ENCODE data around the gene ZFYVE21. TPM values are rescaled to one million over a fixed set of nuclear protein-coding genes. Genes with fewer than 3 reads are reported as not detected.

Gene ZFYVE21
- 59.7 to 69.2 TPM (median 65.1 TPM) in 3 replicates for total RNA-seq (2021)
- Bru-seq, nascent RNA: percentile 68 among the genes with signal in this experiment
- long read RNA-seq, experiment 1, transcript ZFYVE21-201 (8 exons, 1,521 nt): minor isoform, 111 of 304 reads
- long read RNA-seq, experiment 1, transcript ZFYVE21-202 (7 exons, 1,383 nt): major isoform, 156 of 304 reads
- long read RNA-seq, experiment 1, transcript ZFYVE21-207 (2 exons, 2,013 nt): minor isoform, 5 of 304 reads
- long read RNA-seq, experiment 1, partial matches to known transcripts: 3 of 304 reads
- long read RNA-seq, experiment 1, other reads (novel, unspliced or antisense): 28 of 304 reads
- long read RNA-seq, experiment 2, transcript ZFYVE21-201 (8 exons, 1,521 nt): minor isoform, 26 of 96 reads
- long read RNA-seq, experiment 2, transcript ZFYVE21-202 (7 exons, 1,383 nt): major isoform, 34 of 96 reads
- long read RNA-seq, experiment 2, partial matches to known transcripts: 3 of 96 reads
- long read RNA-seq, experiment 2, other reads (novel, unspliced or antisense): 29 of 96 reads
- long read RNA-seq, experiment 3, transcript ZFYVE21-201 (8 exons, 1,521 nt): minor isoform, 68 of 187 reads
- long read RNA-seq, experiment 3, transcript ZFYVE21-202 (7 exons, 1,383 nt): major isoform, 99 of 187 reads
- long read RNA-seq, experiment 3, partial matches to known transcripts: 2 of 187 reads
- long read RNA-seq, experiment 3, other reads (novel, unspliced or antisense): 16 of 187 reads

GRCh38 chr14:103715052-103716000 lies at the start of gene ZFYVE21, which contains the start of gene XRCC3:
TSS of gene ZFYVE21 (plus strand) at chr14:103715810. CDS start at chr14:103715842, 32 bp downstream.
TSS of gene XRCC3 (minus strand) at chr14:103715451. CDS start at chr14:103711087, 4,364 bp downstream.
- Mint-ChIP-seq H3K27me3 (ENCODE audit: low read depth) (peaks cover 2% of the 10 kb centered on the region; the same call in 1 of the 2 replicates), H3K36me3 (no peaks in the 10 kb centered on the region), H3K4me3 (peak within 1 kb of the TSS; percentile 78), H3K4me1 (peaks cover 41% of the 10 kb centered on the region), H3K27ac (peak within 1 kb of the TSS; percentile 37), H3K9me3 (no peaks in the 10 kb centered on the region)
- CTCF ChIA-PET: interaction anchor here (0.5 to 1.6 kb wide), 9 partner anchors 14 to 743 kb away, joined by 3 to 9 read pairs (median 3); partner anchors contain the start of gene BAG5
- ATAC-seq: peak; percentile 93
- POLR2A ChIA-PET: interaction anchor here (0.6 to 1.3 kb wide), 7 partner anchors 9 to 343 kb away, joined by 3 to 5 read pairs (median 3); no protein-coding TSS in a partner anchor
- DNase-seq (ENCODE audit: low spot score): peak; percentile 100
- TF ChIP-seq KAT7 (CRISPR knock-in tag; IDR thresholded peaks at IDR 0.05; ENCODE audit: borderline replicate concordance): no peak
- TF ChIP-seq ZNF532 (CRISPR knock-in tag; IDR thresholded peaks at IDR 0.05; ENCODE audit: borderline replicate concordance): peak; percentile 40; the same call in 1 of the 2 replicates
- TF ChIP-seq E2F5 (CRISPR knock-in tag; IDR thresholded peaks at IDR 0.05): peak; percentile 99
- no peak for TF ChIP-seq FOXJ3 (CRISPR knock-in tag; IDR thresholded peaks at IDR 0.05; ENCODE audit: borderline replicate concordance)
- TF ChIP-seq GABPB1 (CRISPR knock-in tag; IDR thresholded peaks at IDR 0.05): peak; percentile 24; the same call in 1 of the 2 replicates
- 0 out of 2 replicates have a peak, but pooled peaks have one; percentile 14 for TF ChIP-seq NR2C2 (CRISPR knock-in tag; IDR thresholded peaks at IDR 0.05)
- no peak for TF ChIP-seq JAZF1 (CRISPR knock-in tag; IDR thresholded peaks at IDR 0.05)
- peak; percentile 92 for TF ChIP-seq E2F4 (CRISPR knock-in tag; IDR thresholded peaks at IDR 0.05; ENCODE audit: borderline replicate concordance, low read depth)
- peak; percentile 97 for TF ChIP-seq NFYB (CRISPR knock-in tag; conservative IDR thresholded peaks at IDR 0.05; ENCODE audit: low read depth)
- TF ChIP-seq RELA (CRISPR knock-in tag; IDR thresholded peaks at IDR 0.05; ENCODE audit: borderline replicate concordance): peak; percentile 53
- TF ChIP-seq CREM (CRISPR knock-in tag; IDR thresholded peaks at IDR 0.05): 0 out of 2 replicates have a peak, but pooled peaks have one; percentile 29
- 0 out of 2 replicates have a peak, but pooled peaks have one; percentile 31 for TF ChIP-seq MYBL2 (CRISPR knock-in tag; IDR thresholded peaks at IDR 0.05)
- 0 out of 2 replicates have a peak, but pooled peaks have one; percentile 52 for TF ChIP-seq TCF7 (CRISPR knock-in tag; IDR thresholded peaks at IDR 0.05; ENCODE audit: low read depth)
- peak; percentile 55; the same call in 1 of the 2 replicates for TF ChIP-seq FOXK1 (CRISPR knock-in tag; IDR thresholded peaks at IDR 0.05)
- TF ChIP-seq TEAD1 (CRISPR knock-in tag; IDR thresholded peaks at IDR 0.05): peak; percentile 72
- peak; percentile 64; the same call in 1 of the 2 replicates for TF ChIP-seq ESRRA (CRISPR knock-in tag; IDR thresholded peaks at IDR 0.05; ENCODE audit: borderline replicate concordance)
- 0 out of 2 replicates have a peak, but pooled peaks have one; percentile 16 for TF ChIP-seq NR3C1 (CRISPR knock-in tag; conservative IDR thresholded peaks at IDR 0.05; ENCODE audit: low read depth)
- no peak for TF ChIP-seq ZNF512 (CRISPR knock-in tag; IDR thresholded peaks at IDR 0.05; ENCODE audit: borderline replicate concordance)
- peak; percentile 64; the same call in 1 of the 2 replicates for TF ChIP-seq FOXP4 (CRISPR knock-in tag; IDR thresholded peaks at IDR 0.05)
- peak; percentile 78; the same call in 1 of the 2 replicates for TF ChIP-seq USF1 (CRISPR knock-in tag; IDR thresholded peaks at IDR 0.05)
